A549 (cell line): ENCODE results near the gene LSM7. TPM values are rescaled to one million over a fixed set of nuclear protein-coding genes. Genes with fewer than 3 reads are reported as not detected.

Experiments used
- ATAC-seq, 2 experiments: fragments of 200-7000 bp in 1 of 2; fragments of >200 bp in 1 of 2; cut with Nextera tagmentation in 1 of 2; cut with Tn5 transposase in 1 of 2; 3 replicates each; pipeline versions ENCODE4 v1.8.0 to v1.9.1; 2018 to 2020; ENCODE audit warnings: mild to moderate bottlenecking in 1 of 2, moderate library complexity in 1 of 2
- CTCF ChIA-PET: fragments of 300-600 bp; sonication (Branson Sonifier 250); formaldehyde crosslinking; extraction: SDS; loops from one replicate; lab custom pipeline; 2021; ENCODE audit warnings: antibody characterized with exemption, inconsistent platforms; lab: Yijun Ruan, JAX
- POLR2A ChIA-PET: fragments of 350-600 bp; formaldehyde crosslinking; extraction: SDS; loops from one replicate; lab custom pipeline; 2021; ENCODE audit warnings: antibody characterized with exemption, inconsistent platforms; lab: Yijun Ruan, JAX
- DNase-seq, 2 experiments: peaks; one replicate each; pipeline versions ENCODE4 v3.0.0 to v3.0.0-alpha.2; 2011 to 2016; ENCODE audit warnings: low read depth in 1 of 2, low spot score in 1 of 2
- FAIRE-seq: peaks from 2 replicates; lab custom pipeline; 2011; peaks lifted over from hg19 to GRCh38; lab: Jason Lieb, UNC
- H3K27ac ChIP-seq, 2 experiments: fragments of >200 bp; sonication (Bioruptor Twin); formaldehyde crosslinking; 3 replicates each; pipeline ENCODE4 v1.5.1; 2016 to 2017
- H3K4me1 ChIP-seq: fragments of >200 bp; sonication (Bioruptor Twin); formaldehyde crosslinking; 3 replicates; pipeline ENCODE4 v1.6.1; 2016
- H3K4me2 ChIP-seq: fragments of >200 bp; sonication (Bioruptor Twin); formaldehyde crosslinking; 3 replicates; pipeline ENCODE4 v1.6.1; 2016
- H3K4me3 ChIP-seq: fragments of >200 bp; sonication (Bioruptor Twin); formaldehyde crosslinking; 3 replicates; pipeline ENCODE4 v1.5.1; 2016
- H3K9me3 ChIP-seq: fragments of >200 bp; sonication (Bioruptor Twin); formaldehyde crosslinking; 3 replicates; pipeline ENCODE4 v1.6.1; 2016
- EHMT2 ChIP-seq: fragments of 200-600 bp; sonication (generic); IDR thresholded peaks from 2 replicates; pipeline ENCODE4 v1.6.1; 2016; ENCODE audit warnings: antibody characterized with exemption, low read depth, mild to moderate bottlenecking, moderate library complexity
- HEYL ChIP-seq: fragments of 250-450 bp; sonication (Bioruptor Pico); IDR thresholded peaks from 2 replicates; pipeline ENCODE4 v1.8.0; 2021; ENCODE audit warnings: mild to moderate bottlenecking, moderate library complexity
- NPAS2 ChIP-seq: fragments of 250-450 bp; sonication (Bioruptor Pico); IDR thresholded peaks from 2 replicates; pipeline ENCODE4 v1.8.0; 2022; ENCODE audit warnings: mild to moderate bottlenecking, moderate library complexity, borderline replicate concordance
- POLR2AphosphoS2 ChIP-seq: conservative IDR thresholded peaks from 2 replicates; pipeline ENCODE4 v1.6.1; 2012; ENCODE audit warnings: low read length, improper control_type of control experiment, inconsistent platforms
- REST ChIP-seq: fragments of 200-600 bp; sonication (generic); IDR thresholded peaks from 2 replicates; pipeline ENCODE4 v1.6.1; 2016; ENCODE audit warnings: antibody characterized with exemption, mild to moderate bottlenecking, moderate library complexity
- ZNF302 ChIP-seq: fragments of 250-450 bp; sonication (Bioruptor Pico); IDR thresholded peaks from 2 replicates; pipeline ENCODE4 v1.9.0; 2021; ENCODE audit warnings: inconsistent platforms, mild to moderate bottlenecking, moderate library complexity
- WGBS: methylation state at CpG from one replicate; pipeline ENCODE4 v1.1.6; 2017; ENCODE audit errors: missing lambda C conversion rate; 5-methylcytosine and 5-hydroxymethylcytosine counted together
- polyA plus RNA-seq, 4 experiments: library from polyadenylated mRNA; depleted of rRNA in 3 of 4; stranded (reverse); fragments of >200 nt; fragmentation: RNase III in 1 of 4; extraction: RNeasy Plus Mini Kit Qiagen cat#74134 plus additional on column Dnase treatment in 1 of 4; gene quantifications; 2 replicates in 3 of 4; 3 replicates in 1 of 4; pipeline ENCODE4 v1.2.3, GENCODE V29; 2011 to 2017
- TF ChIP-seq, protein P1 (sequence below): fragments of 450-650 bp; IDR thresholded peaks from 2 replicates; pipeline ENCODE4 v1.6.1; 2014; ENCODE audit warnings: antibody characterized with exemption
- TF ChIP-seq, protein P2 (sequence below): fragments of 250-450 bp; sonication (Bioruptor Pico); IDR thresholded peaks from 2 replicates; pipeline ENCODE4 v1.5.0; 2020; ENCODE audit warnings: low read depth, mild to moderate bottlenecking, moderate library complexity
- TF ChIP-seq, protein P3 (sequence below): IDR thresholded peaks from 2 replicates; pipeline ENCODE4 v1.6.1; 2012
- TF ChIP-seq, protein P4 (sequence below): fragments of >200 bp; sonication (Bioruptor Twin); formaldehyde crosslinking; IDR thresholded peaks from 2 replicates; pipeline ENCODE4 v1.6.1; 2016

The LSM7 gene
- polyA plus RNA-seq, 2 of the 4 experiments (the other 2 are of a cell fraction): 140 to 144 TPM

DNA sequence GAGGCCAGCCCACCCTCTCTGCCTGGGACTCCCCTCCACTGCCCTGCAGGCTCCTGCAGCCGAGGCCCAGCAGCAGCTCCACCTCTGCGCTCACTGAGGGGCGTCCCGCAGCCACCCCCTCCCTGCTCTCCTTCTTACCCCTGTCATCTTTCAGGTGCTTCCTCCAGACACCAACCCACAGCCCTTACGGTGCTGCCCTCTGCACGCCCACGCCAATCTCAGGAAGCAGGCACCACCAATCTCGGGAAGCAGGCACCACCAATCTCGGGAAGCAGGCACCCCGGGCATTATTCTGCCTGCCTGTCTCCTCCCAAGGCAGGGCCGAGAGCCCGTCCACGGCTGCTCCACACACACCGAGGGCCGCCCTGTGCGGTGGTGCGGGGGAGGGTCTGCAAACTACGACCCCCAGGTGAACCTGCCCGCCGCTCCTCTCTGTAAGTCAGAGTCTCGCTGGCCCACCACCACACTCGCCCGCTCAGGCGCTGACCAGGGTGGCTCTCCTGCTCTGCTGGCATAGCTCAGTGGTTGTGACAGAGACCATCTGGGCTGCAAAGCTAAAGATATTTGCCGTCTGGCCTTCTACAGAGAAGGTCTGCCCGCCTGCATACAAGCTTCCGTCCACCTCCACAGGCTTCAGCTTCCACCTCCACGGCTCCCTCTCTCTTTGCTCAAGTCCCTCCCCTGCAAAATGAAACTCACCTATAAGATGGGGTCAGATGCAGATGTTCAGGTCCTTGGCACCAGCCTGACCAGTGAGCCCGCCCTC lies 2.9 kb downstream of the LSM7 start:
- peaks cover 19% of the 10 kb centered on the region for H3K4me1 ChIP-seq
- WGBS: 91% methylated on average over 13 of the region's 29 CpGs
- no peak overlapping the region for H3K4me3 ChIP-seq
- CTCF ChIA-PET: interaction anchor here (0.9 to 2.3 kb wide), 2 partner anchors 10 to 169 kb away, joined by 3 to 6 read pairs; no protein-coding TSS in a partner anchor
- FAIRE-seq (no peak), DNase-seq (no peak)
- H3K27ac ChIP-seq: no peak overlapping the region
- no peaks in the 10 kb centered on the region for H3K9me3 ChIP-seq
- POLR2A ChIA-PET: no interaction called here
- H3K4me2 ChIP-seq: no peak overlapping the region
- TF ChIP-seq, protein P1, sequence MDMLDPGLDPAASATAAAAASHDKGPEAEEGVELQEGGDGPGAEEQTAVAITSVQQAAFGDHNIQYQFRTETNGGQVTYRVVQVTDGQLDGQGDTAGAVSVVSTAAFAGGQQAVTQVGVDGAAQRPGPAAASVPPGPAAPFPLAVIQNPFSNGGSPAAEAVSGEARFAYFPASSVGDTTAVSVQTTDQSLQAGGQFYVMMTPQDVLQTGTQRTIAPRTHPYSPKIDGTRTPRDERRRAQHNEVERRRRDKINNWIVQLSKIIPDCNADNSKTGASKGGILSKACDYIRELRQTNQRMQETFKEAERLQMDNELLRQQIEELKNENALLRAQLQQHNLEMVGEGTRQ: no peak
- TF ChIP-seq, protein P2, sequence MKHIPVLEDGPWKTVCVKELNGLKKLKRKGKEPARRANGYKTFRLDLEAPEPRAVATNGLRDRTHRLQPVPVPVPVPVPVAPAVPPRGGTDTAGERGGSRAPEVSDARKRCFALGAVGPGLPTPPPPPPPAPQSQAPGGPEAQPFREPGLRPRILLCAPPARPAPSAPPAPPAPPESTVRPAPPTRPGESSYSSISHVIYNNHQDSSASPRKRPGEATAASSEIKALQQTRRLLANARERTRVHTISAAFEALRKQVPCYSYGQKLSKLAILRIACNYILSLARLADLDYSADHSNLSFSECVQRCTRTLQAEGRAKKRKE (CRISPR knock-in tag): no peak
- TF ChIP-seq, all 56 proteins: peak for 0
- no peak for ATAC-seq

DNA sequence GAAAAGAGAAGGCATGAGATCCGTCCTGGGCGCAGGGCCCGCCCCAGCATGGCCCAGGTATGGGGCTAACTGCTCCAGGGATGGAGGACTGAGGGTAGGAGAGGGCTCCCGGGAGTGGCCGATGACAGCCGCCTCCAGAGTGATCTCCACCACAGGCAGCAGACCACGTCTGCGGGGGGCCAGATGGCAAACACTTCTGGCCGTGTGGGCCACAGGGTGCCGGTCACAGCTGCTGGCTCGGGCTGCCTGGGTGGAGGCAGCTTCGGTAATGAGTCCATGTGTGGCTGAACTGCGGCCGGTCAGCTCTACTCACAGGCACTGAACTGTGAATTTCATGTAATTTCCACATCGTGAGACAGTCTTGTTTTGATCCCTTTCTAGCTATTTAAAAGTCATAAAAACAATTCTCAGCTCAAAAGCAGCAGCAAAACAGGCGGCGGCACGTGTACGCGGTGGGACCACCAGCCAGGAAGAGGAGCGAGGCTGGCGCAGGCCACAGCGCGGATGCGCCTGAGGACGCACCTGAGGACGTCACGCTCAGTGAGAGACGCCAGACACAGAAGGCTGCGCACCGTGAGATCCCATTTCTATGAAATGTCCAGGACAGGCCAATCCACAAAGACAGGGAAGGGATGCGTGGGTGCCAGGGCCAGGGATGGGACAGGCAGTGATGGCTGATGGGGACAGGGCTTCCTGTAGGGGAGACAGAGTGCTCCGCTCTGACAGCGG lies 4.0 kb downstream of the LSM7 start:
- no peak overlapping the region for H3K4me2 ChIP-seq
- FAIRE-seq (no peak), ATAC-seq (no peak), DNase-seq (no peak)
- peaks cover 9% of the 10 kb centered on the region for H3K4me1 ChIP-seq
- ChIA-PET POLR2A (no interaction called here), CTCF (no interaction called here)
- H3K9me3 ChIP-seq: no peaks in the 10 kb centered on the region
- TF ChIP-seq ZNF302 (CRISPR knock-in tag): no peak
- no peak for TF ChIP-seq POLR2AphosphoS2
- TF ChIP-seq, protein P3, sequence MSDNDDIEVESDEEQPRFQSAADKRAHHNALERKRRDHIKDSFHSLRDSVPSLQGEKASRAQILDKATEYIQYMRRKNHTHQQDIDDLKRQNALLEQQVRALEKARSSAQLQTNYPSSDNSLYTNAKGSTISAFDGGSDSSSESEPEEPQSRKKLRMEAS: no peak
- no peak for TF ChIP-seq REST
- 95% methylated on average over 27 of the region's 34 CpGs for WGBS
- no peak overlapping the region for H3K27ac ChIP-seq
- H3K4me3 ChIP-seq: no peak overlapping the region

DNA sequence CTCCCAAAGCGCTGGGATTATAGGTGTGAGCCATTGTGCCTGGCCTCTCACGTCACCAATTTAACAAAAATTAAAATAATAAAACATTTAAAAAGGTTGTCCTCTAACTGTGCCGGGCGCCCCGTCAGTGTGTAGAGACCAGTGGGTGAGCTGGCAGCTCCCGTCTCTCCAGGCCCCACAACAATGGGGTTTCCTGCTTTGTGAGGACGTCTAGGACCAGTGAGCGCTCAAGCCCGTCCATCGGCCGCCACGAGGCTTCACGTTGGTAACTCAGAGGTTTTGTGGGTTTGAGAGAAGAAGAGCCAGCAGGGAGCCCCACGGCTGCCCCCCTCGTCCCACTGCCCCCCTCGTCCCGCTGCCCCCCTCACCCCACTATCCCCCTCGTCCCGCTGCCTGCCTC lies 4.7 kb downstream of the LSM7 start:
- CTCF ChIA-PET: no interaction called here
- WGBS: 93% methylated on average over 14 of the region's 19 CpGs
- ATAC-seq: no peak

More for the DNA sequence above, 4.7 kb downstream of the LSM7 start:
- H3K4me2 ChIP-seq: no peak overlapping the region
- H3K4me3 ChIP-seq: no peak overlapping the region
- DNase-seq: no peak
- no peaks in the 10 kb centered on the region for H3K9me3 ChIP-seq
- TF ChIP-seq, protein P4, sequence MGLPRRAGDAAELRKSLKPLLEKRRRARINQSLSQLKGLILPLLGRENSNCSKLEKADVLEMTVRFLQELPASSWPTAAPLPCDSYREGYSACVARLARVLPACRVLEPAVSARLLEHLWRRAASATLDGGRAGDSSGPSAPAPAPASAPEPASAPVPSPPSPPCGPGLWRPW: no peak
- TF ChIP-seq NPAS2 (CRISPR knock-in tag) (no peak), EHMT2 (no peak), HEYL (no peak)
- POLR2A ChIA-PET: no interaction called here
- FAIRE-seq: no peak
- H3K27ac ChIP-seq: no peak overlapping the region
- H3K4me1 ChIP-seq: peaks cover 8% of the 10 kb centered on the region; the same call in 2 of the 3 replicates
